DMS 273 treated with DMSO at 0.1 percent for 48 hours (cell line): ENCODE data around the gene GBP1.
"Not testable (repeated sequence)": the region's sequence is repeated elsewhere in the genome, so short reads cannot be mapped to it uniquely, and the experiment has no call there.

Experiments used
- DNase-seq: peaks from one replicate; lab custom pipeline; 2025; lab: John Stamatoyannopoulos, UW

The GBP1 gene

GRCh38 chr1:89051300-89051954 lies 13.6 kb downstream of the GBP1 start:
- DNase-seq: no peak

DNA sequence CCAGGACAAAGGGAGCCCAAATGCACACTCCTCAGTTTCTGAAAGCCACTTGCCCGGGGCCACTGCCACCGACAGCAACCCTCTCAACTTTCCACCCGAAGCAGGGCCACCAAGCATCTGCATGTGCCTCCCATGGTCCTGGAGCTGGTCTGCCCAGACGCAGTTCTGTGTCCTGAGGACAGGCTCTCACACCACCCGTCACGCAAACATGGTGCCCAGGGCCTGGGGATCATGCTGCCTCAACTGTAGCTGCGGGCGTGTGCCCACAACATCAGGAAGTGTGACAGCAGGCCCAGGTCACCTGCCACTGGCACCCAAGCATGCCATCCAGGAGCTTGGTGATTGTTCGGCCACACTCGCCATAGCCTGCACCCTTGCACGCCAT lies 14.4 kb downstream of the GBP1 start:
- no peak for DNase-seq

DNA sequence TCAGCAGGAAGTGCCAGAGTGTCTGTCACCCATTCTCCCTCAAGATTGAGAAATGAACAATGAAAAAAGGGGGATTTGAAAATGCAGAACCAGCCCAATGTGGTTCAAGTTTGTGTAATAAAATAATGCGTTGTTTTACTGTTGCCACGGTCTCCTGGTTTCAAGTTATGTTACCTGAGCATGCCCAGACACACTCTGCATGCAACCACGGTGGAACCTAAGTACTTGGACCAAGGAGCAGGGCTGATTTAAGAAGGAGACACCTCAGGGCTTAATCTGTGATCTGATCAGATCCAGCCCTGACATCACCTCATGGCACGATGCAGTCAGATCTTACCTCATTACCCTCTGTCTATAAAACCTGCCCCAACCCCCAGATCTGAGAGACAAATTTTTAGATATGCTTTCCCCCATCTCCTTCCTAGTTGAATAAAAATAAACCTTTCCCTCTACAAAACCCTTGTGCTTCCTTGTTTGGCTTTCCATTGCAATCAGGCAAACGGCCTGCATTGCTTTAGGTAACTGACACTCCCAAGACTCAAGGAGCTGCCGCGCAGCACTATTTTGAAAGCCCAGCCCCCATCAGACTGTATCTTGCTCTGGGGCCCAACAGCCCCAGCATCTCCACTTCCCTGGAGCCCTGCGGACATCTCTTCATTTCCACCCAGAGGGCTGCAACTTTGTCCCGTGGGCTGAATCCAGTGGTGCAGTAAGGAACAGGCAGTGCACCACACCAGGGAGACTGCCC lies 14.9 kb downstream of the GBP1 start:
- DNase-seq: not testable (repeated sequence)

DNA sequence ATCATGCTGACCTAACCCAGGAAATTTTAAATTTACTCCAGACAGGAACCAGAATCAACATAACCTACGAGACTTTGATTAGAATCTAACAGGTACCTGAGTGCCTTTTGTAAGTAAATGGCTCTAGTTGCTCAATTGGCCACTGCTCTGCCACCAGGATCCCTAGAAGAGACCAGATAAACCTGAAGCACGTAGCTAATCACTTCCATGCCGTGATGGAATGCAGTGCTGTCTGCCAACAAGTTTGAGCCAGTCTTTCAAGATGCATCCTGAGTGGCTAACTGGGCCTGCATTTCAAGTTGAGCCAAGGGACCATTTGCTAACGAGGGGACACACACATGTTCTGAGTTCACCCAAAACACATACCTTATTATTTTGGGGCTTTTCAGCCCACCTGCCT lies 15.8 kb downstream of the GBP1 start:
- not testable (repeated sequence) for DNase-seq

GRCh38 chr1:89047734-89048133 lies 17.3 kb downstream of the GBP1 start:
- no peak for DNase-seq

- not testable (repeated sequence) for DNase-seq
Observed at GRCh38 chr1:89046318-89047183, 18.5 kb downstream of the GBP1 start.

GRCh38 chr1:89044970-89045721 lies 19.9 kb downstream of the GBP1 start:
- no peak for DNase-seq

DNA sequence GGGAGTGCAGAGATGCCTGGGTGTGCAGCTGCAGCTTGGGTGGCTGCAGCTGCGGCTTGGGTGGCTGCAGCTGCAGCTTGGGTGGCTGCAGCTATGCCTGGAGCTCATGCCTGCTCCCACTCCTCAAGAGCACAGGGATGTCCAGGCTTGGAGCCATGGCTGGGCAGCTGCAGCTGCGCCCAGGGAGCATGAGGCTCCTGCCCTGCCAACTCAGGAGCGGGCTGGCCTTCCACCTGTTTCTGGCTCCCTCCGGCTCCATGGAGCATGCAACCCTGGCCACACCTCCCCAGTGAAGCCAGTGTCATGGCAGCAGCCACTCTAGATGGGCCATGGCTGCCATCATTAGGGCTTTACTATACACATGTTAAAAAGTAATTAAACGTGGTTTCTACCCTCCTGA lies 21.1 kb downstream of the GBP1 start:
- DNase-seq: no peak

DNA sequence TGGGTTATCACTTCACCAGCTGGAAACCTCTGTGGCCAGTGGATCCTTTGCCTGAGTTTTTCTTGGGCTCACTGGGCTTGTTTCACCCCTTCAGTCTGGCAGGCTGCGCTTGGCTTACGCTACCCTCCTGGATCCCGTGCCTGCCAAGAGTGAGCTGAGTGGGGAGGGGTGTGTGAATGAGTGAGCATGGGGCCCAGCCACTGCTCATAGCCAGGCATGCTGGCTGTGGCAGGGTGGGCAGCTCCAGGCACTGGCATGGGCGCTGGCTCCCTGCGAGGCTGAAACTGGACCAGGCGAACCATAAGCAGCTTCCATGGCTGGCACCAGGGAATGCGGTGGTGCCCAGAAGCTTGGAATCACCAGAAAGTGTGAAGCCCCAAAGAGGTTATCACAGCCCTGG lies 22.5 kb downstream of the GBP1 start:
- no peak for DNase-seq

- DNase-seq: no peak
Observed at GRCh38 chr1:89041721-89042120, 23.3 kb downstream of the GBP1 start.

DNA sequence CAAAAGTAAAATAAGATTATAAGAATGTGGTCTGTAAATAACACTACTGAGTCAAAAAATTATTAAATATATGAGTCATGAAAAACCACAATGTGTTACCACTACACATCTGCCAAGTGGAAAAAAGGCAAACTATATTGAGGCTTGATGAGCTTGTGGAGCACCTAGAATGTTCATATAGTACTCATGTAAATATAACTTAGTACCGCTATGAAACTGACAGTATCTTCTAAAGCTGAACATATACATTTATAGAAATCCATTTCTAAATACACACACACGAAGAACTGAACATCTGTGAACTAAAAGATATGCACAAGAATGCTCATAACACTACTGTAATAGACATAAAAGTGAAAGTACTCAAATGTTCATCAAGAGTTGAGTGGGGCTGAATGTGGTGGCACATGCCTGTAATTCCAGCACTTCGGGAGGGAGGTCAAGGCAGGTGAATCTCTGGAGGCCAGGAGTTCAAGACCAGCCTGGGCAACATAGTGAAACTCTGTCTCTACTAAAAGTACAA lies 23.8 kb downstream of the GBP1 start:
- DNase-seq: no peak

DNA sequence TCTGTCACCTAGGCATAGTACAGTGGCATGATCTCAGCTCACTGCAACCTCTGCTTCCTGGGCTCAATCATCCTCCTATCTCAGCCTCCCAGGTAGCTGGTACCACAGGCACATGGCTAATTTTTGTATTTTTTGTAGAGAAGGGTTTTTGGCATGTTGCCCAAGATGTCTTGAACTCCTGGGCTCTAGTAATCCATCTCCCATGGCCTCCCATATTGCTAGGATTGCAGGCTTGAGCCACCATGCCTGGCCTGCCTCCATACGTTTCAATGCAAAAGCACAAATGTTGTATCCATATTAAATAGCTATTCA lies 24.7 kb downstream of the GBP1 start:
- no peak for DNase-seq

DNA sequence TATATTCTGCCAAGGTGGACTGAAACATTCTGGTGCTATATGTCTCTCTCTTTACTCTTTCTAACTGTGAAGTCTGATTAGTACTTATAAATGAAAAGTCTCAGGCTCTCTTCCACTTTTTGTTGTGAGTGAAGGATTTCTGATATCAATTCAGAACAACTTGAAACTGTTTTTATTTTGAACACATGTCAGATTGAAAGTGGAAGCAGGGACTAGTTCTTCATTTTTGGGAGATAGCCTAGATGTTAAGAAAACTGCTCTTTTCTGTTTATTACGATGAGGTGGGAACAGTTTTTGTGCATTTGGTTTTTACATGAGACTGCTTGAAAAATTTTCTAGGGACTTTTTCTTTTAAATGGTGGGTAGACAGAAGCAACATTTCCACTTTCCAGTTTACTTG lies 27.8 kb downstream of the GBP1 start:
- no peak for DNase-seq

DNA sequence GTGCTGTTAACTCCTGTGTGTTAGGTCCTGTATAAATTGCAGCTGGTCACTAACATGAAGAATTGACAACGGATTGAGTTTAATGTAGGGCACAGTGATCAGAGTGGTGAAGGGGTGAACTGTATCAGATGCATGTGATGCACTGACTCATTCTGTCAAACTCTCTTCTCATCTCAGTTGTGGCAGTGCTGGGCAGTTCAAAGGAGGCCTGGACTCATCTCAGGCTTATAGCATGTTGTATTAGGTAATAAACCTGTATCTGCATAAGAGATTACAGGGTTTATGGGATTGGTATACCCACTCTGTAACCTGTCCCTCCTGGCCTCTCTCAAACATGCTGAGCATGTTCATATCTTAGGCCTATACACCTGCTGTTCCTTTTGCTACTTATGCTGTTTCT lies 29.9 kb downstream of the GBP1 start:
- DNase-seq: no peak

DNA sequence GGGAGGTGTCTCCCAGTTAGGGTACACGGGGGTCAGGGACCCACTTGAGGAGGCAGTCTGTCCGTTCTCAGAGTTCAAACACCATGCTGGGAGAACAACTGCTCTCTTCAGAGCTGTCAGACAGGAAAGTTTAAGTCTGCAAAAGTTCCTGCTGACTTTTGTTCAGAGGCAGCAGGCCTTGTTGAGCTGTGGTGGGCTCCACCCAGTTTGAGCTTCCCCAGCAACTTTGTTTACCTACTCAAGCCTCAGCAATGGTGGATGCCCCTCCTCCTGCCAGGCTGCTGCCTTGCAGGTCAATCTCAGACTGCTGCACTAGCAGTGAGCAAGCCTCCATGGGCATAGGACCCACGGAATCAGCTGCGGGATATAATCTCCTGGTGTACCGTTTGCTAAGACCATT lies 31.0 kb downstream of the GBP1 start:
- not testable (repeated sequence) for DNase-seq

- not testable (repeated sequence) for DNase-seq
Observed at GRCh38 chr1:89029051-89029450, 36.0 kb downstream of the GBP1 start.

- DNase-seq: no peak
Observed at GRCh38 chr1:89025928-89026327, 39.1 kb downstream of the GBP1 start.

- DNase-seq: no peak
Observed at GRCh38 chr1:89023026-89023425, 42.0 kb downstream of the GBP1 start.

- no peak for DNase-seq
Observed at GRCh38 chr1:89022167-89022959, 42.6 kb downstream of the GBP1 start, which contains the start of gene GBP3. Gene GBP3, minus strand, starts transcription at chr1:89022866. Its CDS starts 2,145 bp downstream, at chr1:89020721.

GRCh38 chr1:89018318-89018717 lies 46.7 kb downstream of the GBP1 start:
- not testable (repeated sequence) for DNase-seq

GRCh38 chr1:89008511-89008910 lies 56.5 kb downstream of the GBP1 start:
- no peak for DNase-seq
